GM12865 (cell line): ENCODE results near the gene ABAT.

Experiments
- DNase-seq: peaks from one replicate; pipeline ENCODE4 v3.0.0; 2010; ENCODE audit warnings: low read depth
- H3K4me3 ChIP-seq: 2 replicates; pipeline ENCODE4 v1.5.1; 2011; ENCODE audit warnings: mild to moderate bottlenecking, low read depth, low read length, control low read depth
- CTCF ChIP-seq: IDR thresholded peaks from 2 replicates; pipeline ENCODE4 v1.5.1; 2011; ENCODE audit warnings: low read length, control low read depth, low read depth, inconsistent platforms; ENCODE audit not compliant: insufficient read depth; ENCODE audit errors: missing control alignments

ABAT gene

DNA sequence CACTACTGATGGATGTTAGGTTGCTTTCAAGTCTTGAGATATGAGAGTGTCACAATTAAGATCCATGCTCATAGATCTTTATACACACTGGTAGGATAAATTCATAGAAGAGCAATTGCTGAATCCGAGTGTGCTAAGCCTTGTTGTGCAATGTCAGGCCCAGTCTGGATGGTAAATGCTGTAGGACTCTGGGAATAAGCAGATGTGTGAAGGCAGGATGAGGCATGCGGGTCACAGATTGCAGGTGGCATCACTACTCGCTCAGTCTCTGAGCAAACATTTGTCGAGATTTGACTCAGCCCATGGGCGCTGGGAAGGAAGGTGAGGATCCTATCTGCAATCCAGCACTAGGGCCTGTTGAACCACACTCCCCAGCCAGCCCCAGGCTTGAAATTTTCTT lies 82.3 kb downstream of the ABAT start:
- no peak for DNase-seq
- no peak for TF ChIP-seq CTCF
- H3K4me3 ChIP-seq = no peak overlapping the region

- H3K4me3 ChIP-seq = no peak overlapping the region
- no peak for DNase-seq
- no peak for TF ChIP-seq CTCF
Observed at GRCh38 chr16:8758022-8758421, 83.6 kb downstream of the ABAT start.

DNA sequence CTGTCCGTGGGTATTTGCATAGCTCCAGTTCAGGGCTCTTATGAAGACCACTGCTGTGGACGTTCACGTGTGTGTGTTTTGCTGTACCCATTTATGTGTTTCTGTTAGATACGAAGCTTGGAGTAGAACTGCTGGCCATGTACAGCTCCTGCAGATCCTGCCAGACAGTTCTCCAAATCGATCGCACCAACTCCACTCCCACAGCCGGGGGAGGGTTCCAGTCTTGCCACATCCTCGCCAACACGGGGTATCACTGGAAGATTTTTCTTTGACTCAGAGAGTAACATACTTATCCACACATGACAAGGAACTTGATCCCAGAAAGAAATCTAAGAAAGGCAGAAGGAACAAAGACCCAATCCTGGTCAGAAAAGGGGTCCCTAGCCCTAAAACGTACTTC lies 85.6 kb downstream of the ABAT start:
- no peak for DNase-seq
- H3K4me3 ChIP-seq = no peak overlapping the region
- TF ChIP-seq CTCF = no peak

DNA sequence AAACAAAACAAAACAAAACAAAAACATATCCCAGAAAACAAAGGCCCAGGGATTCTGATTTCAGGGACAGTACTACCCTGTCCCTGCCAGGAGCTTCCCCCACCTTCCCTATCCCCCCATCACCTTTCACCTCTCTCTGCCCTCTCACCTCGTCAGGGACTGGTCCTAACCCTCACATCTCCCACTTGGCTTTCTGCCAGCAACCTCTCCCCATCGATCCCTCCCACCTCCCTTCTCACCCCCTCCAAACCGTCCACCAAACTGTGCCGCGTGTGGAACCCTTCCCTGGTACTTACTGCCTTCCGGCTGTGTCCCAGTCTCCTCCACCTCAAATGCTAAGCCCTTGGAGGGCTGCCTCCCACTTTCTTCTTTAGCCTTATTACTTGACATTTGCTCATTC lies 86.7 kb downstream of the ABAT start:
- H3K4me3 ChIP-seq = no peak overlapping the region
- no peak for TF ChIP-seq CTCF
- DNase-seq = no peak

DNA sequence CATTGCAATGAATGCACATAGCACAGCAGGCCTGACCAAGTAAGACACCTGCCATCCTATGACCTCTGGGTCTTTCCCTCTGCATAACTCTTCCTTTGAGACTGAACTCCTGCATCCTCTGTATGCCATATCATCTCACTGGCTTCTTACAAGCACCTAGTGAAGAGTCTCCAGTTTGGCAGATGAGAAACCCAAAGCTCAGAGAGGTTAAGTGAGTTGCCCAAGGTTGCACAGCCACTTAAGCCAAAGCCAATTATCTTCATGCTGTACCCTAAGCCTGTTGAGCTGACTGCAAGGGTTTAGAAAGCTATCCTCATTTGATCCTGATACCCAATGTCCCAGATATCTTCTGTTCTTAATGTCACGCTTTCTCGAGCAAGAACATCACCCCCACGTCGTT lies 87.8 kb downstream of the ABAT start:
- TF ChIP-seq CTCF = no peak
- no peak overlapping the region for H3K4me3 ChIP-seq
- no peak for DNase-seq

- no peak for DNase-seq
- no peak overlapping the region for H3K4me3 ChIP-seq
- no peak for TF ChIP-seq CTCF
Observed at GRCh38 chr16:8763083-8763482, 88.7 kb downstream of the ABAT start.

DNA sequence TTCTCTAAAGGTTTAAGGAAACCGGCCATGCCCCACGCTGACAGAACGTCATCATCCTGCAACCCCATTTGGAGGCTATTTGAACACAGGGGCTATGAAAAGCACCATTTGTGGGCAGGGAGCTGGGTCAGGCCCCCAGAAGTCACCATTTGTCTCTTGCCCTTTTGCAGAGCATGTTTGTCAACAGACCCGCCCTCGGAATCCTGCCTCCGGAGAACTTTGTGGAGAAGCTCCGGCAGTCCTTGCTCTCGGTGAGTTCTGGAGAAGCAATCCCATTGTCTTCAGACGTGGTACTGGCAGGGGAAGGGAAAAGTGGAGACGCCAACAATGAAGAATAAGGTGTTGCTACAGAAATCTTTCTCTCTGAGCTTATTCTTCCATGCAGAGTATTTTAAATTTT lies 89.5 kb downstream of the ABAT start:
- no peak for DNase-seq
- H3K4me3 ChIP-seq = no peak overlapping the region
- no peak for TF ChIP-seq CTCF
